H1 (cell line): ENCODE results near the gene ANKIB1. TPM values are rescaled to one million over a fixed set of nuclear protein-coding genes. Genes with fewer than 3 reads are reported as not detected.

Experiments
- CTCF ChIA-PET: fragments of 300-600 bp; sonication (Branson Sonifier 250); formaldehyde crosslinking; loops from one replicate; lab custom pipeline; 2021; ENCODE audit not compliant: partially characterized antibody; lab: Charles Lee
- POLR2A ChIA-PET: fragments of 300-600 bp; sonication (Branson Sonifier 250); formaldehyde crosslinking; loops from one replicate; lab custom pipeline; 2021; ENCODE audit warnings: inconsistent platforms; ENCODE audit not compliant: partially characterized antibody; lab: Charles Lee
- DNase-seq, 2 experiments: peaks; one replicate each; pipeline versions ENCODE4 v3.0.0 to v3.0.0-alpha.2; 2010 to 2022; ENCODE audit warnings: low spot score in 2 of 2, low read depth in 1 of 2, mixed read lengths in 1 of 2
- FAIRE-seq: peaks from 2 replicates; lab custom pipeline; 2011; peaks lifted over from hg19 to GRCh38; lab: Jason Lieb, UNC
- H2AFZ ChIP-seq: 2 replicates; pipeline ENCODE4 v1.8.1; 2012; ENCODE audit warnings: low read length, inconsistent platforms
- H2AK5ac ChIP-seq: 2 replicates; pipeline ENCODE4 v1.6.1; 2013; ENCODE audit warnings: low read depth, low read length
- H2BK120ac ChIP-seq: replicated peaks from 2 replicates; pipeline ENCODE3; 2013; ENCODE audit warnings: low read depth, low read length, inconsistent platforms
- H2BK12ac ChIP-seq: 2 replicates; pipeline ENCODE4 v1.6.1; 2013; ENCODE audit warnings: low read depth, low read length
- H2BK15ac ChIP-seq: 2 replicates; pipeline ENCODE4 v1.6.1; 2013; ENCODE audit warnings: low read length
- H2BK20ac ChIP-seq: 2 replicates; pipeline ENCODE4 v1.6.1; 2013; ENCODE audit warnings: low read length
- H2BK5ac ChIP-seq: 2 replicates; pipeline ENCODE4 v1.6.1; 2013; ENCODE audit warnings: low read depth, low read length
- H3K14ac ChIP-seq: 2 replicates; pipeline ENCODE4 v1.6.1; 2013; ENCODE audit warnings: inconsistent platforms; ENCODE audit not compliant: insufficient read length
- H3K18ac ChIP-seq: 2 replicates; pipeline ENCODE4 v1.6.1; 2013; ENCODE audit warnings: low read length; ENCODE audit errors: extremely low read depth
- H3K23ac ChIP-seq: 2 replicates; pipeline ENCODE4 v1.6.1; 2013; ENCODE audit warnings: inconsistent platforms; ENCODE audit not compliant: insufficient read length
- H3K23me2 ChIP-seq: 2 replicates; pipeline ENCODE4 v1.6.1; 2013; ENCODE audit warnings: low read depth, low read length
- H3K27ac ChIP-seq: 2 replicates; pipeline ENCODE4 v1.6.1; 2011; ENCODE audit warnings: low read depth, low read length, inconsistent platforms
- H3K27me3 ChIP-seq, 4 experiments: replicated peaks in 1 of 4; 1 replicate in 1 of 4; 2 replicates in 3 of 4; pipeline versions ENCODE4 v1.6.1 to v1.8.1; 2011 to 2013; ENCODE audit warnings: low read length in 3 of 4, mild to moderate bottlenecking in 3 of 4, inconsistent platforms in 2 of 4, mixed read lengths in 2 of 4, moderate library complexity in 1 of 4; ENCODE audit not compliant: control insufficient read depth in 3 of 4, insufficient read depth in 3 of 4; ENCODE audit errors: extremely low read depth in 1 of 4
- H3K36me3 ChIP-seq, 4 experiments: 2 replicates each; pipeline versions ENCODE4 v1.6.1 to v1.8.1; 2011 to 2013; ENCODE audit warnings: mild to moderate bottlenecking in 4 of 4, low read length in 3 of 4, moderate library complexity in 2 of 4, control low read depth in 1 of 4, inconsistent platforms in 1 of 4; ENCODE audit not compliant: insufficient read depth in 4 of 4, control insufficient read depth in 2 of 4
- H3K4ac ChIP-seq: replicated peaks from 2 replicates; pipeline ENCODE3; 2013; ENCODE audit warnings: low read length, low read depth, mixed read lengths, inconsistent platforms; ENCODE audit not compliant: insufficient read length
- H3K4me1 ChIP-seq, 4 experiments: replicated peaks in 1 of 4; 1 replicate in 1 of 4; 2 replicates in 3 of 4; pipeline versions ENCODE4 v1.6.1 to v1.8.1; 2011 to 2013; ENCODE audit warnings: low read length in 3 of 4, inconsistent platforms in 2 of 4, mixed read lengths in 1 of 4; ENCODE audit not compliant: insufficient read depth in 4 of 4, control insufficient read depth in 3 of 4
- H3K4me2 ChIP-seq, 2 experiments: 2 replicates each; pipeline versions ENCODE4 v1.6.1 to v1.8.1; 2011 to 2013; ENCODE audit warnings: low read depth in 2 of 2, low read length in 2 of 2, control low read depth in 1 of 2, inconsistent platforms in 1 of 2, mild to moderate bottlenecking in 1 of 2; ENCODE audit not compliant: insufficient read depth in 1 of 2
- H3K4me3 ChIP-seq, 4 experiments: fragments of 200-600, 300-600 bp in 1 of 4; sonication (generic), shearing (Covaris generic), sonication (Bioruptor Twin) in 1 of 4; 2 replicates each; pipeline versions ENCODE4 v1.5.1 to v1.8.1; 2011 to 2016; ENCODE audit warnings: low read length in 4 of 4, low read depth in 3 of 4, control low read depth in 2 of 4, inconsistent platforms in 2 of 4, mild to moderate bottlenecking in 2 of 4, mixed read lengths in 1 of 4, moderate library complexity in 1 of 4; ENCODE audit not compliant: insufficient read depth in 2 of 4; ENCODE audit errors: extremely low read depth in 1 of 4
- H3K56ac ChIP-seq: replicated peaks from 2 replicates; pipeline ENCODE3; 2013; ENCODE audit warnings: low read depth, mild to moderate bottlenecking, mixed read lengths, low read length, inconsistent platforms; ENCODE audit not compliant: insufficient read length
- H3K79me1 ChIP-seq: 2 replicates; pipeline ENCODE4 v1.6.1; 2013; ENCODE audit warnings: low read depth, low read length, control low read depth
- H3K79me2 ChIP-seq, 2 experiments: 2 replicates each; pipeline versions ENCODE4 v1.6.1 to v1.8.1; 2012 to 2013; ENCODE audit warnings: low read length in 2 of 2, mild to moderate bottlenecking in 2 of 2, inconsistent platforms in 1 of 2; ENCODE audit not compliant: insufficient read depth in 2 of 2, control insufficient read depth in 1 of 2
- H3K9ac ChIP-seq, 4 experiments: replicated peaks in 1 of 4; 1 replicate in 1 of 4; 2 replicates in 3 of 4; pipeline versions ENCODE4 v1.6.1 to v1.8.1; 2011 to 2013; ENCODE audit warnings: low read depth in 3 of 4, low read length in 3 of 4, control low read depth in 2 of 4, mild to moderate bottlenecking in 2 of 4, moderate library complexity in 2 of 4, inconsistent platforms in 1 of 4; ENCODE audit errors: extremely low read depth in 1 of 4
- H3K9me3 ChIP-seq, 2 experiments: 2 replicates each; pipeline versions ENCODE4 v1.6.1 to v1.8.1; 2012 to 2013; ENCODE audit warnings: mild to moderate bottlenecking in 2 of 2, moderate library complexity in 2 of 2, control low read depth in 1 of 2, inconsistent platforms in 1 of 2, low read depth in 1 of 2, low read length in 1 of 2, mixed read lengths in 1 of 2; ENCODE audit not compliant: insufficient read depth in 2 of 2
- H4K20me1 ChIP-seq, 2 experiments: replicated peaks in 1 of 2; 2 replicates each; pipeline versions ENCODE3 to v1.8.1; 2011 to 2013; ENCODE audit warnings: inconsistent platforms in 2 of 2, low read length in 2 of 2, mild to moderate bottlenecking in 1 of 2; ENCODE audit not compliant: insufficient read depth in 2 of 2, control insufficient read depth in 1 of 2
- H4K5ac ChIP-seq: 2 replicates; pipeline ENCODE4 v1.6.1; 2013; ENCODE audit warnings: low read length, low read depth, mixed read lengths, inconsistent platforms; ENCODE audit not compliant: insufficient read length
- H4K8ac ChIP-seq: 2 replicates; pipeline ENCODE4 v1.8.0; 2013; ENCODE audit warnings: mild to moderate bottlenecking, moderate library complexity, low read length, inconsistent platforms; ENCODE audit not compliant: insufficient read depth; ENCODE audit errors: extremely low read depth
- H4K91ac ChIP-seq: replicated peaks from 2 replicates; pipeline ENCODE3; 2013; ENCODE audit warnings: low read length, mixed read lengths, inconsistent platforms; ENCODE audit not compliant: insufficient read length
- KDM1A ChIP-seq: fragments of 200-600, 300-600 bp; sonication (generic); IDR thresholded peaks from 2 replicates; pipeline ENCODE4 v1.7.1; 2016; ENCODE audit warnings: mild to moderate bottlenecking, low read length, borderline replicate concordance
- KDM4A ChIP-seq: IDR thresholded peaks from one replicate; pipeline ENCODE4 v1.7.1; 2012; ENCODE audit warnings: low read depth, mild to moderate bottlenecking, moderate library complexity, low read length, inconsistent platforms; ENCODE audit not compliant: severe bottlenecking
- POLR2AphosphoS5 ChIP-seq: IDR thresholded peaks from 2 replicates; pipeline ENCODE4 v1.6.1; 2011; ENCODE audit warnings: low read depth, low read length
- RBBP5 ChIP-seq: IDR thresholded peaks from 2 replicates; pipeline ENCODE4 v1.7.1; 2012; ENCODE audit warnings: low read depth, mild to moderate bottlenecking, inconsistent platforms, low read length, moderate library complexity, borderline replicate concordance
- WGBS, 2 experiments: shearing (Covaris generic) in 1 of 2; methylation state at CpG; one replicate each; pipeline versions ENCODE4 v1.1.6 to v1.1.7; 2013 to 2015; ENCODE audit warnings: low lambda C conversion rate in 2 of 2, mixed read lengths in 2 of 2, inconsistent platforms in 1 of 2, low coverage in 1 of 2, missing lambda C conversion rate in 1 of 2; ENCODE audit not compliant: insufficient replicate concordance in 2 of 2, insufficient coverage in 1 of 2, insufficient read length in 1 of 2; ENCODE audit errors: extremely low coverage in 1 of 2, missing lambda C conversion rate in 1 of 2; 5-methylcytosine and 5-hydroxymethylcytosine counted together
- polyA plus RNA-seq, 7 experiments: library from polyadenylated mRNA; depleted of rRNA in 3 of 7; stranded (reverse) in 5 of 7; unstranded in 2 of 7; fragments of >200 nt in 5 of 7; fragments of 200-250 nt in 2 of 7; gene quantifications; 1 replicate in 5 of 7; 2 replicates in 1 of 7; 4 replicates in 1 of 7; pipeline versions ENCODE4 v1.2.1 to v1.2.3, GENCODE V29; 2011 to 2013; ENCODE audit warnings: missing spikeins in 2 of 7, mixed read lengths in 2 of 7
- total RNA-seq: library from RNA; stranded (reverse); fragmentation: NEBNext Ultra II Directional; extraction: Animal tissue kit (Norgen Biotek cat#: 25700); gene quantifications from 2 replicates; pipeline ENCODE4 v1.2.1, GENCODE V29; 2021

The ANKIB1 gene
- total and polyA plus RNA-seq, 2 of the 8 experiments (the other 6 are each of a cell fraction or from before 2014, with no cell fraction given): 19.2 to 43.0 TPM

- no peak overlapping the region for H2AK5ac ChIP-seq
- H2AFZ ChIP-seq: peak overlapping the region; percentile 86
- H3K4me2 ChIP-seq: peak overlapping the region; percentile 74 to 84
- no peak overlapping the region for H3K14ac ChIP-seq
- no peak overlapping the region for H3K23ac ChIP-seq
- H3K23me2 ChIP-seq: peaks cover 11% of the 10 kb centered on the region; the same call in 1 of the 2 replicates
- peaks cover 0 to 5% (median 1%) of the 10 kb centered on the region in 4 experiments; a peak in 5 of 7 replicates for H3K4me1 ChIP-seq
- peak overlapping the region; percentile 87 to 97 (median 93) for H3K4me3 ChIP-seq
- H3K56ac ChIP-seq: peak overlapping the region; percentile 40
- H4K20me1 ChIP-seq: peaks cover 0 to 7% of the 10 kb centered on the region in 2 experiments
- peak overlapping the region; percentile 81 to 88 (median 84) for H3K9ac ChIP-seq
- no peak overlapping the region for H3K4ac ChIP-seq
- H4K8ac ChIP-seq: peak overlapping the region; percentile 98; the same call in 1 of the 2 replicates
- CTCF ChIA-PET: interaction anchor here (0.6 to 2.0 kb wide), 17 partner anchors 9 to 367 kb away, joined by 3 to 9 read pairs (median 4); partner anchors contain the start of genes GATAD1 and LRRD1
- peak overlapping the region; percentile 17 for H4K91ac ChIP-seq
- peak overlapping the region; percentile 41 for H4K5ac ChIP-seq
- H2BK15ac ChIP-seq: no peak overlapping the region
- no peaks in the 10 kb centered on the region for H3K27me3 ChIP-seq
- no peaks in the 10 kb centered on the region for H3K9me3 ChIP-seq
- H3K27ac ChIP-seq: peak overlapping the region; percentile 89
- no peak for FAIRE-seq
- no peak overlapping the region for H2BK120ac ChIP-seq
- H3K18ac ChIP-seq: peak overlapping the region; percentile 41
- H2BK5ac ChIP-seq: peak overlapping the region; percentile 87
- peak; percentile 80 for TF ChIP-seq KDM4A
- TF ChIP-seq RBBP5: 0 out of 2 replicates have a peak, but pooled peaks have one; percentile 10
- TF ChIP-seq POLR2AphosphoS5: peak; percentile 61; the same call in 1 of the 2 replicates
- no peak for TF ChIP-seq KDM1A
- TF ChIP-seq, all 59 proteins: peak for 3
- Histone ChIP-seq H3K79me1 (peaks cover 2% of the 10 kb centered on the region; the same call in 1 of the 2 replicates), H2BK12ac (peak overlapping the region; percentile 91; the same call in 1 of the 2 replicates), H2BK20ac (no peak overlapping the region), H3K79me2 (peaks cover 4 to 68% of the 10 kb centered on the region in 2 experiments; a peak in 3 of 4 replicates), H3K36me3 (peaks cover 0 to 5% (median 0%) of the 10 kb centered on the region in 4 experiments; a peak in 1 of 8 replicates)
- POLR2A ChIA-PET: interaction anchor here (0.6 to 2.3 kb wide), 19 partner anchors 9 to 200 kb away, joined by 3 to 12 read pairs (median 4); partner anchors contain the start of genes CYP51A1 and GATAD1
- 1% methylated on average over 25 of the region's 35 CpGs; no CpG with 5 or more reads in 1 of the 2 experiments for WGBS, 2 experiments
- DNase-seq: no peak
Measured at GRCh38 chr7:92246360-92247101, 757 bp downstream of the ANKIB1 start.
